ENCODE data around the gene KIAA0930. TPM values are rescaled to one million over a fixed set of nuclear protein-coding genes. Genes with fewer than 3 reads are reported as not detected.

The KIAA0930 gene
- total RNA-seq, 1 donor from 2014 or later: 18.6 TPM

- no peaks in the 10 kb centered on the region for H3K9me3 ChIP-seq (replicated peaks)
- no peak for DNase-seq
- no peak for TF ChIP-seq CTCF (IDR thresholded peaks at IDR 0.05; ENCODE audit: borderline replicate concordance)
- intact Hi-C loops (cut with micrococcal nuclease): no loop called here
- no peaks in the 10 kb centered on the region for H3K27me3 ChIP-seq (ENCODE audit: low read depth)
- no peak overlapping the region for H3K27ac ChIP-seq (replicated peaks)
- no peak overlapping the region for H3K4me3 ChIP-seq
- peaks cover 25% of the 10 kb centered on the region for H3K4me1 ChIP-seq
- no peaks in the 10 kb centered on the region for H3K36me3 ChIP-seq
Measured at GRCh38 chr22:45242778-45243191, 2.1 kb upstream of the KIAA0930 start.

GRCh38 chr22:45240104-45240809 lies 437 bp downstream of the KIAA0930 start:
- no peak for DNase-seq
- Histone ChIP-seq H3K27ac (replicated peaks) (peak overlapping the region; percentile 38), H3K36me3 (no peaks in the 10 kb centered on the region), H3K4me1 (peaks cover 21% of the 10 kb centered on the region), H3K27me3 (ENCODE audit: low read depth) (no peaks in the 10 kb centered on the region), H3K9me3 (replicated peaks) (no peaks in the 10 kb centered on the region), H3K4me3 (peak overlapping the region; percentile 77)
- TF ChIP-seq CTCF (IDR thresholded peaks at IDR 0.05; ENCODE audit: borderline replicate concordance): no peak
- intact Hi-C loops (cut with micrococcal nuclease): no loop called here

- Histone ChIP-seq H3K27me3 (ENCODE audit: low read depth) (no peaks in the 10 kb centered on the region), H3K9me3 (replicated peaks) (no peaks in the 10 kb centered on the region), H3K4me3 (peak overlapping the region; percentile 77), H3K4me1 (peaks cover 21% of the 10 kb centered on the region), H3K36me3 (no peaks in the 10 kb centered on the region), H3K27ac (replicated peaks) (peak overlapping the region; percentile 38)
- TF ChIP-seq CTCF (IDR thresholded peaks at IDR 0.05; ENCODE audit: borderline replicate concordance): no peak
- DNase-seq: no peak
- intact Hi-C loops (cut with micrococcal nuclease): no loop called here
Measured at GRCh38 chr22:45239681-45240051, 1.0 kb downstream of the KIAA0930 start.

GRCh38 chr22:45238957-45239680 lies 1.6 kb downstream of the KIAA0930 start:
- DNase-seq: no peak
- no peak overlapping the region for H3K27ac ChIP-seq (replicated peaks)
- TF ChIP-seq CTCF (IDR thresholded peaks at IDR 0.05; ENCODE audit: borderline replicate concordance): no peak
- no peaks in the 10 kb centered on the region for H3K27me3 ChIP-seq (ENCODE audit: low read depth)
- H3K9me3 ChIP-seq (replicated peaks): no peaks in the 10 kb centered on the region
- peaks cover 21% of the 10 kb centered on the region for H3K4me1 ChIP-seq
- intact Hi-C loops (cut with micrococcal nuclease): no loop called here
- peak overlapping the region; percentile 77 for H3K4me3 ChIP-seq
- no peaks in the 10 kb centered on the region for H3K36me3 ChIP-seq

GRCh38 chr22:45238076-45238956 lies 2.4 kb downstream of the KIAA0930 start:
- intact Hi-C loops (cut with micrococcal nuclease): no loop called here
- peaks cover 21% of the 10 kb centered on the region for H3K4me1 ChIP-seq
- DNase-seq: no peak

More at GRCh38 chr22:45238076-45238956, 2.4 kb downstream of the KIAA0930 start:
- Histone ChIP-seq H3K9me3 (replicated peaks) (no peaks in the 10 kb centered on the region), H3K27ac (replicated peaks) (no peak overlapping the region), H3K36me3 (no peaks in the 10 kb centered on the region), H3K4me3 (no peak overlapping the region), H3K27me3 (ENCODE audit: low read depth) (no peaks in the 10 kb centered on the region)
- no peak for TF ChIP-seq CTCF (IDR thresholded peaks at IDR 0.05; ENCODE audit: borderline replicate concordance)
